Large intestine (tissue), 12 donors: ENCODE measurements around the gene PGAM5. TPM values are rescaled to one million over a fixed set of nuclear protein-coding genes. Genes with fewer than 3 reads are reported as not detected.
A peak's percentile ranks its signal among the peaks of the same experiment; 100 is the strongest.

ENCODE experiments used
- DNase-seq, 2 donors: peaks; one replicate each; pipeline versions ENCODE4 v3.0.0 to v3.0.0-alpha.2; 2013
- H3K27ac ChIP-seq: one replicate; pipeline ENCODE4 v1.5.1; 2013; ENCODE audit warnings: low read length
- H3K27me3 ChIP-seq: 2 replicates; pipeline ENCODE4 v1.6.1; 2013; ENCODE audit warnings: low read length; ENCODE audit not compliant: control insufficient read depth, insufficient read depth
- H3K36me3 ChIP-seq: 2 replicates; pipeline ENCODE4 v1.6.1; 2013; ENCODE audit warnings: low read length; ENCODE audit not compliant: control insufficient read depth, insufficient read depth
- H3K4me1 ChIP-seq: one replicate; pipeline ENCODE4 v1.6.1; 2013; ENCODE audit warnings: low read length; ENCODE audit not compliant: control insufficient read depth, insufficient read depth
- H3K4me3 ChIP-seq: one replicate; pipeline ENCODE4 v1.5.1; 2013; ENCODE audit warnings: low read length
- H3K9me3 ChIP-seq: one replicate; pipeline ENCODE4 v1.6.1; 2013; ENCODE audit warnings: mild to moderate bottlenecking, low read depth, low read length, moderate library complexity; ENCODE audit not compliant: control insufficient read depth
- WGBS: methylation state at CpG from one replicate; pipeline ENCODE4 v1.1.5; 2013; ENCODE audit warnings: low lambda C conversion rate; ENCODE audit not compliant: insufficient coverage; 5-methylcytosine and 5-hydroxymethylcytosine counted together
- long read RNA-seq, 11 donors: transcript quantifications; one replicate each; lab custom pipeline, GENCODE V29; 2026
- polyA plus RNA-seq: library from polyadenylated mRNA; unstranded; fragments of 120-200 nt; gene quantifications from one replicate; pipeline ENCODE4 v1.2.1, GENCODE V29; 2013

The PGAM5 gene
- 23.3 TPM for polyA plus RNA-seq
- long read RNA-seq, donor 1, partial matches to known transcripts: 0 of 3 reads
- long read RNA-seq, donor 1, other reads (novel, unspliced or antisense): 0 of 3 reads
- long read RNA-seq, donor 2, partial matches to known transcripts: 0 of 1 reads
- long read RNA-seq, donor 2, other reads (novel, unspliced or antisense): 0 of 1 reads
- long read RNA-seq, donor 3: 0 reads
- long read RNA-seq, donor 4: 0 reads
- long read RNA-seq, donor 5, partial matches to known transcripts: 0 of 1 reads
- long read RNA-seq, donor 5, other reads (novel, unspliced or antisense): 0 of 1 reads
- long read RNA-seq, donor 6, transcript PGAM5-203 (6 exons, 2,834 nt): major isoform, 5 of 27 reads
- long read RNA-seq, donor 6, partial matches to known transcripts: 22 of 27 reads
- long read RNA-seq, donor 6, other reads (novel, unspliced or antisense): 0 of 27 reads
- long read RNA-seq, donor 7, partial matches to known transcripts: 10 of 10 reads
- long read RNA-seq, donor 7, other reads (novel, unspliced or antisense): 0 of 10 reads
- long read RNA-seq, donor 8, partial matches to known transcripts: 0 of 2 reads
- long read RNA-seq, donor 8, other reads (novel, unspliced or antisense): 0 of 2 reads
- long read RNA-seq, donor 9, partial matches to known transcripts: 0 of 1 reads
- long read RNA-seq, donor 9, other reads (novel, unspliced or antisense): 0 of 1 reads
- long read RNA-seq, donor 10, partial matches to known transcripts: 0 of 4 reads
- long read RNA-seq, donor 10, other reads (novel, unspliced or antisense): 0 of 4 reads
- long read RNA-seq, donor 11, partial matches to known transcripts: 0 of 1 reads
- long read RNA-seq, donor 11, other reads (novel, unspliced or antisense): 0 of 1 reads

DNA sequence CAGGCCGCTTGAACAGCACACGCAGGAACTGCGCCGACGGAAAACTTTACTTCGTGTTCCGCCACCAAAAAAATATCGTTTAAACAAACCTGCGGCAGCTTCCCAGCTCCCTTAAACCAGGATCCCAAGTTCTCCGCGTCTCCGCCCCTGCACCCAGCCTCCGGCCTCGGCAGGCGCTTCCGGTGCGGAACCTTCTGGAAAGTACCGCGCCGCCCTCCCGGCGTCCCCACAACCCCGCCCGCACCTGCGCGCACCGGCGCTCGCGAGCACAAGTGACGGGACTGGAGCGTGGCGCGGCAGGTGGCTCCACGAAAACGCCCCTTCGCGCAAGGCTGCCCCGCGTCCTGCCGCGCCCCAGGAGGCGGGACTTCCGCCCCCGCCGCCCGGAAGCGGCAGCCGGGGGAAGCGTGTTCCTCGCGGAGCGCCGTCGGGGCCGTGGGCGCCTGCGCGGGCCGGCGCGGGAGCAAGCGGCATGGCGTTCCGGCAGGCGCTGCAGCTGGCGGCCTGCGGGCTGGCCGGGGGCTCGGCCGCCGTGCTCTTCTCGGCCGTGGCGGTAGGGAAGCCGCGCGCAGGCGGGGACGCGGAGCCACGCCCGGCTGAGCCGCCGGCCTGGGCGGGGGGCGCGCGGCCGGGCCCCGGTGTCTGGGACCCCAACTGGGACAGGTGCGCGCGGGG is at the start of gene PGAM5:
PGAM5 (plus strand) TSS at position 438 of the 675 bp plus-strand sequence; CDS start at position 473, 35 bp downstream.
- peaks cover 16% of the 10 kb centered on the region for H3K36me3 ChIP-seq
- no CpG with 5 or more reads among the region's 94 CpGs for WGBS
- DNase-seq: peak; percentile 90 to 95
- H3K4me3 ChIP-seq: peak within 1 kb of the TSS; percentile 92
- peak within 1 kb of the TSS; percentile 91 for H3K27ac ChIP-seq
- H3K4me1 ChIP-seq: no peaks in the 10 kb centered on the region
- H3K9me3 ChIP-seq: peaks cover 2% of the 10 kb centered on the region
- H3K27me3 ChIP-seq: no peaks in the 10 kb centered on the region

DNA sequence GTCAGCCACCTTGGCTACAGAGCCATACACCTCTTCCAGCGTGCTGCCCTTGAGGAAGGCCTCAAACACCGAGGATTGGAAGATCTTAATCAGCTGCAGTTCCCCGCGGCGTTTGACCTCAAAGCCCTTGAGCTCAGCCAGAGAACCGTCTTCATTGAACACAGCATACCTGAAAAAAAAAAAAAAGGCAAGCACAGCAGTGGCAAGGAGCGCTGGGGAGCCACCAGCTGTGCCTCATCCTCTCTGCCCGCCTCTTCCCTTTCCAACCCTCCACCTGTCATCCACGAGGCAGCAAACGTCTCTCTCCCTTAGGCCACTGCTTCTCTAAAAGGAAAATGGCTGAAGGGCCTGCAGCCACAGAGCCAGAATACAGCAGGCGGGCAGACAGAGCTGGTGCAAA is 49.6 kb upstream of the PGAM5 start:
- Histone ChIP-seq H3K27me3 (no peaks in the 10 kb centered on the region), H3K4me3 (no peak overlapping the region), H3K27ac (no peak overlapping the region), H3K4me1 (no peaks in the 10 kb centered on the region), H3K36me3 (peaks cover 87% of the 10 kb centered on the region), H3K9me3 (no peaks in the 10 kb centered on the region)
- WGBS: no CpG with 5 or more reads among the region's 11 CpGs
- DNase-seq: no peak

DNA sequence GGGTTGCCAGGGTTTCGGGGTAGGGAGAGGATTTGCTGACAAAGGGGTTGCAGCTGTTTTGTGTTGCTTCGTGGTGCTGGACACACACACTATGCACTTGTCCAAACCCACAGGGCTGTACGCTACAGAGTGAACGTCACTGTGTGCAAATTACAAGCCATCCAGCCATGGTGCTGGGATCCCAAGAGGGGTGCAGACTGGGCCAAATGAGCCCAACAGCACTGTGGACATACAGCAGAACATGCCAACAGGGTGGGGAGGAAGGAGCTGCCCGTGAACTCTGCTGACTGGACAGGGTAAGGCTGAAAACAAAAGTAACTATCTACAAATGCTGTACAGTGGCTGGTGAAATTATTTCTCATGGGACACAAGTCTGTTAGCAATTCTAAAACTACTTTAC is 48.7 kb upstream of the PGAM5 start:
- peaks cover 91% of the 10 kb centered on the region for H3K36me3 ChIP-seq
- no peaks in the 10 kb centered on the region for H3K9me3 ChIP-seq
- no peak overlapping the region for H3K27ac ChIP-seq
- no CpG with 5 or more reads among the region's 5 CpGs for WGBS
- no peaks in the 10 kb centered on the region for H3K27me3 ChIP-seq
- H3K4me1 ChIP-seq: no peaks in the 10 kb centered on the region
- no peak for DNase-seq
- no peak overlapping the region for H3K4me3 ChIP-seq

DNA sequence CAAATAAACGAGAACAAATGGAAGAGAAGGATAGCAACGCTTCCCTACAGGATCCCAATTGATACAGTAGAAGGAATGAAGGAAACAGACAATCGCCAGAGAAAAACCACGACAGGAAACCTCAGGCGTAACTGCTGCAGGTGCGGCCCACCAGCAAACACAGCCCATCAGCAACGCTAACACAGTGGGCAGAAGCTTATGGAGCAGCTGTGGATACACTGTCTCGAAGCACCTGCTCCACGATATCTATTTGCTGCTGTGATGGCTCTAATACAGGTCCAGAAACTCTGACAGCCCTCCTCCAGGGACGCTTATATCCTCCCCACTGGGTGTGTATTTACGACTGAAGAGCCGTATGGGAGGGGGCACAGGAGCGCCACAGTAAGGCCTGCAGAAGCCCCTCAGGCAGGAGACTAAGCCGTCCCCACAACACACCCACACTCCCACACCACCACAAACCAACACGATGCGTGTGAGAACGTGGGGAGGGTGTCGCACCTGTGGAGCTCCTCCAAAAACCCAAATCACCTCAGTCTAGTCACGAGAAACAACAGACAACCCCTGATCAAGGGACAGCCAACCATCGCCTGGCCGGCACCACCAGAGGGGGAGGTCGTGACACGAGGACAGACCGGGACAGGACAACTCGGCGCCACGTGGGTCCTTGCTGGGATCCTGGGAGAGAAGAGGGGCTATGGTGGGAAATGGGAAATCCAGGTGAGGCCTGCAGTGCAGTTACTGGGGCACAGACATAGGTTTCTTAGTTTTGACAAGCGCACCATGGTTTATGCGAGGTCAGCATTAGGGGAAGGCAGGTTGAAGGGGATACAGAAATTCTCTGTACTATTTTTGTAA is 47.5 kb upstream of the PGAM5 start:
- no peak for DNase-seq
- peaks cover 91% of the 10 kb centered on the region for H3K36me3 ChIP-seq
- no peak overlapping the region for H3K27ac ChIP-seq
- 100% methylated on average over 1 of the region's 29 CpGs for WGBS
- no peak overlapping the region for H3K4me3 ChIP-seq
- no peaks in the 10 kb centered on the region for H3K4me1 ChIP-seq
- H3K27me3 ChIP-seq: no peaks in the 10 kb centered on the region
- no peaks in the 10 kb centered on the region for H3K9me3 ChIP-seq

DNA sequence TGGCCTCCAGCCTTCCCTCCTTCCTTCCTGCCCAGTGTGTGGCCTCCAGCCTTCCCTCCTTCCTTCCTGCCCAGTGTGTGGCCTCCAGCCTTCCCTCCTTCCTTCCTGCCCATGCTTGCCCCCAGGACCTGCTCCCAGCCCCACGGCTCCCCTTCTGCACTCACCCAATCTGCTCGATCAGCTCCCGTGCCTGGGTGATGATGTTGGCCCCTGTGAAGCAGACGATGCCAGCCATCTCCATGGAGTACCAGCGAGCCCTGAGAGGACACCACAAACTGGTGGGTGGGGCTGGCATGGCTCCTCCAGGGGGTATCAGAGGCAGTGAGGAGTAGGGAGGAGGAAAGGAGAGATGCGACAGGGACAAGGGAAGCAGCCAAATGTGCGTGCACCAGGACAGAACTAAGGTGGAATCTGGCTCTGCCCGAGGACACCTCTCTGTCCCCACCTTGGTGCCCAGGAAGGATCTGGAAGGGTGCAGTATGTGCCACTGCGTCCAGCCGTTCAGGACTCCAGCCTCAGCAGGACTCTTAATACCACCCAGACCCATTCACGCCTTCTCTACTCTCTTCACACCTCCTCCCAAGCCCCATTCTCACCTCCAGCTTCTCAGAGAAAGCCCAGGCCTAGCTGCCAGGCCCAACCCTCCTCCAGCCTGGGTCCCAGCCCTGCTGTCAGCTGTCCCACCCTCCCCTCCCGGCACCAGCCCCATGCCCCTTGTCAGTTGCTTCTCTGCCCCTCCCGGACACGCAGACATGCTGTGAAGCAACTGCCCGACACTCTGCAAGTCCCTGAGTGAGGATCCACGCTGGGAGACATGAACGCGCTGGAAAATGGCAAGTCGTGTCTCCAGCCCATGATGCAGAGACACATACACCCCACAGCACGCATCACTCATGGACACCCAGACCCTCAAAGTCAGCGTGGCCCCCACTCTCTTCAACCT is 46.2 kb upstream of the PGAM5 start:
- no CpG with 5 or more reads among the region's 21 CpGs for WGBS
- Histone ChIP-seq H3K4me3 (no peak overlapping the region), H3K9me3 (no peaks in the 10 kb centered on the region), H3K27me3 (no peaks in the 10 kb centered on the region), H3K27ac (no peak overlapping the region), H3K4me1 (no peaks in the 10 kb centered on the region), H3K36me3 (peaks cover 86% of the 10 kb centered on the region)
- DNase-seq: no peak

DNA sequence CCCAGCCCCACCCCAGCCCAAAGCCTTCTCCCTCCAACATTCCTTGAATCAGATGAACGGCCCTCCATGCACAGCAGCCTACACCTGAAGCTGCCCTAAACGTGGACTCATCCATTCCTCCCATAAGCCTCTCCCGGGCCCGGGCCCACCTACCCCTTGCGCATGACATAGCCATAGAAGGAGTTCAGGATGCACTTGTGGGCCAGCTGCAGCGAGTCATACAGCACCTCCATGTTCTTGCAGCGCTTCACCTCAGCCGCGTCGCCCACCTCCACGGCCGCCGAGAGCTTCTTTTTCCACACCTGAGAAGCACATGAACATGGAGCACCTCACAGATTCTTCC is 45.5 kb upstream of the PGAM5 start:
- H3K4me3 ChIP-seq: no peak overlapping the region
- H3K36me3 ChIP-seq: peaks cover 88% of the 10 kb centered on the region
- no peaks in the 10 kb centered on the region for H3K9me3 ChIP-seq
- WGBS: no CpG with 5 or more reads among the region's 13 CpGs
- no peaks in the 10 kb centered on the region for H3K4me1 ChIP-seq
- H3K27ac ChIP-seq: no peak overlapping the region
- H3K27me3 ChIP-seq: no peaks in the 10 kb centered on the region
- DNase-seq: no peak

DNA sequence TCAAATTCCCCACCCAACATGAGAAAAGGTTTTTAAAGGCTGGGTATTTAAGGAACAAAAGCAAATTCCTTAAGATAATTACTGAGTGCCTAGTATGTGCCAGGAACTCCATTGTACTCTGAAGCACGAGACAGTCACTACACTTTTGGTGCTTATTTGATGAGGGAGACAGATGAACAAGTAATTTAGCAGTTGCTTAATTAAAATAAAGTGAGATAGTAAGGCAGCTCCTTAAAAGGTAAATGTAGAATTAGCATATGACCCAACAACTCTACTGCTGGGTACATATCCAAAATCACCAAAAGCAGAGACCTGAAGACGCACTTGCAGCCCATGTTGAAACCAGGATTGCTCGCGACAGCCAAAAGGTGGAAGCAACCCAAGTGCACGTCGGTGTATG is 44.8 kb upstream of the PGAM5 start:
- Histone ChIP-seq H3K36me3 (peaks cover 84% of the 10 kb centered on the region), H3K9me3 (no peaks in the 10 kb centered on the region)

DNA sequence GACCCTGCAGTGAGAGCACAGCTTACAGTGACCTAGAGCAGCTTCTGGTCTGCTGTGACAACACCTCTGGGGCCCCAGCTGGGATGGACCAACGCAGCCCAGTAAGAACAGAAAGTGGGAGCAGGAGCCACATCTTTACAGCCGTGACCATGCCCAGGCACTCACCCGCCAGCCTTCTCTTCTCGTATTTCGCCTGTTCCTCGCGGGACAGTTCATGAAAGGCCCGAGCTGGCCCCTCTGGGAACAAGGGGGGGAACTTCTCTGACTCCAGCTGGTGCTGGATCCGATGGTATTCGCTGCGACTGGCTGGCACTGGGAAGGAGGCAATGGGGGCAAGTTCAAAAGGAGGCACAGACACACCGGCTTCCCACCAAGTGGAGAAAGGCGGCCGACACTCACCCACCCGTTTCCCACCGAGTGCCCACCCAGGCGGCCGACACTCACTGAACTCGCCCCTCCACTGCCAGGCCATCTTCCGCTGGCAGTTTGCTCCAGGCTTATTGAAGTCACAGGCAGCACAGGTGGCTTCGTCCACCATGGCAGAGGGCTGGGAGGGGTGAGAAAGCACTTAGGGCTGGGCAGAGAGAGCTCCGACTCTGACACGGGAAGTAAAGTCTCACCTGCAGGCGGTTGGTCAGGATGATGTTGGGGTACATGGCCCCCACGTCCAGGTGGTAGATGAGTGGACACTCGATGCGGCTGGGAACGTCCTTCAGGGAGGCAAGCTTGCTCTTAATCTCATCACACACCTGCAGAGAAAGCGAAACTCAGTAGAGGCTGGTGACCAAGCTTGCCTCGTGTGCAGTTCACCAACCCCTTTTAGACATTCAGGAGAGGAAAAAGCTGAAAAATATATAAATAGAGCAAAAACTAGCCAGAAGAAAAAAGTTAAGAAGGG is 42.2 kb upstream of the PGAM5 start:
- no CpG with 5 or more reads among the region's 30 CpGs for whole genome bisulfite sequencing
- no peaks in the 10 kb centered on the region for H3K27me3 ChIP-seq
- H3K36me3 ChIP-seq: peaks cover 83% of the 10 kb centered on the region
- no peaks in the 10 kb centered on the region for H3K4me1 ChIP-seq
- DNase-seq: no peak
- H3K9me3 ChIP-seq: no peaks in the 10 kb centered on the region
- H3K27ac ChIP-seq: no peak overlapping the region
- H3K4me3 ChIP-seq: no peak overlapping the region

More for the DNA sequence above, 44.8 kb upstream of the PGAM5 start:
- DNase-seq: no peak
- H3K4me1 ChIP-seq: no peaks in the 10 kb centered on the region
- H3K4me3 ChIP-seq: no peak overlapping the region
- WGBS: 100% methylated on average over 1 of the region's 6 CpGs
- H3K27ac ChIP-seq: no peak overlapping the region
- H3K27me3 ChIP-seq: no peaks in the 10 kb centered on the region
